Measurements from ENCODE around the gene INPP5A.
"Not testable (repeated sequence)": the region's sequence is repeated elsewhere in the genome, so short reads cannot be mapped to it uniquely, and the experiment has no call there.

The INPP5A gene, protein sequence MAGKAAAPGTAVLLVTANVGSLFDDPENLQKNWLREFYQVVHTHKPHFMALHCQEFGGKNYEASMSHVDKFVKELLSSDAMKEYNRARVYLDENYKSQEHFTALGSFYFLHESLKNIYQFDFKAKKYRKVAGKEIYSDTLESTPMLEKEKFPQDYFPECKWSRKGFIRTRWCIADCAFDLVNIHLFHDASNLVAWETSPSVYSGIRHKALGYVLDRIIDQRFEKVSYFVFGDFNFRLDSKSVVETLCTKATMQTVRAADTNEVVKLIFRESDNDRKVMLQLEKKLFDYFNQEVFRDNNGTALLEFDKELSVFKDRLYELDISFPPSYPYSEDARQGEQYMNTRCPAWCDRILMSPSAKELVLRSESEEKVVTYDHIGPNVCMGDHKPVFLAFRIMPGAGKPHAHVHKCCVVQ

DNA sequence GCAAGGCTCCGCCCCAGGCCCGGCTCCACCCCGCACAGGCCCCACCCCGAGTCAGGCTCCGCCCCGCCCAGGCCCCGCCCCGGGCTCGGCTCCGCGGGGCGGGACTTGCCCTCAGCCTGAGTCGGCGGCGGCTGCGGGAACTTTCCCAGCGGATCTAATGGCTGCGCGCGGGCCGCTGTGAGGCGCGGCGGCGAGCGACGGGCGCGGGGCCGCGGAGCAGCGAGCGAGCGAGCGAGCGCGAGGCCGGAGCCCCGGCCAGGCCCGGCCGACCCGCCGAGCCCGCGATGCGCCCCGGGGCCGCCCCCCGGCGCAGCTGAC lies at the start of gene INPP5A:
TSS of gene INPP5A (plus strand) at position 104 of the 318 bp plus-strand sequence. CDS start 310 bp downstream, outside the sequence.
- DNase-seq (ENCODE audit: insufficient read length, low spot score) (no peak), FAIRE-seq (no peak)

DNA sequence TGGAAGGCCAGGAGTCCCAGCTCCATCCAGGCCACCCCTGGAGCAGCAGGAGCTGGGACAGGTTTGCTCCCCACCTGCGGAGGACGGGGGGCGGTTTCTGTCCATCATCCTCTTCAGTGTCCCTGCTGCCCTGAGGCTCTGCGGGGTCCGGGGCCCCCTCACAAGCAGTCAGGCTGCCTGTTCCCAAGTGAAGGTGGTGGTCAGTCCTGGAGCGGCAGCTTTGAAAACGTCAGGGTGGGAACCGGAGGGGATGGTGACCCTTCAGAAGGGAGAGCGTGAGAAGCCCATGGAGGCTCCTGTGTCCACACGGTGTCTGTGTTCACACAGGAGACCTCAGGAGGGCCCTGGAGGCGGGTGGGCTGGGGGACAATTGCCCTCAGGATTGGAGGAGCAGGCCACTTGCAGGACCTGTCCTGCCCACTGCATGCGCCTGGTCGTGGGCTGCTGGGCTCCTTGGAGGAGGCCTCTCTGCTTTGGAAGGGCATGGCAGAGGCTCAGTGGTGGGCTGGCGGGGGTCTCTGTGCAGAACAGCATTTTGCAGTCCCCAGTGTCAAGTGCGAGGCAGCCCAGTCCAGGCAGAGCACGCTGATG lies 49.3 kb upstream of the INPP5A start:
- no peak for DNase-seq (ENCODE audit: insufficient read length, low spot score)
- no peak for FAIRE-seq
- no peak for TF ChIP-seq POLR2A (IDR thresholded peaks at IDR 0.05; ENCODE audit: low read depth, low read length)

More for the DNA sequence above, at the start of gene INPP5A:
- peak; percentile 68 for TF ChIP-seq POLR2A (IDR thresholded peaks at IDR 0.05; ENCODE audit: low read depth, low read length)

GRCh38 chr10:132489053-132489703 lies 48.4 kb upstream of the INPP5A start:
- DNase-seq (ENCODE audit: insufficient read length, low spot score) (peak; percentile 72), FAIRE-seq (peak; percentile 88)
- TF ChIP-seq POLR2A (IDR thresholded peaks at IDR 0.05; ENCODE audit: low read depth, low read length): no peak

DNA sequence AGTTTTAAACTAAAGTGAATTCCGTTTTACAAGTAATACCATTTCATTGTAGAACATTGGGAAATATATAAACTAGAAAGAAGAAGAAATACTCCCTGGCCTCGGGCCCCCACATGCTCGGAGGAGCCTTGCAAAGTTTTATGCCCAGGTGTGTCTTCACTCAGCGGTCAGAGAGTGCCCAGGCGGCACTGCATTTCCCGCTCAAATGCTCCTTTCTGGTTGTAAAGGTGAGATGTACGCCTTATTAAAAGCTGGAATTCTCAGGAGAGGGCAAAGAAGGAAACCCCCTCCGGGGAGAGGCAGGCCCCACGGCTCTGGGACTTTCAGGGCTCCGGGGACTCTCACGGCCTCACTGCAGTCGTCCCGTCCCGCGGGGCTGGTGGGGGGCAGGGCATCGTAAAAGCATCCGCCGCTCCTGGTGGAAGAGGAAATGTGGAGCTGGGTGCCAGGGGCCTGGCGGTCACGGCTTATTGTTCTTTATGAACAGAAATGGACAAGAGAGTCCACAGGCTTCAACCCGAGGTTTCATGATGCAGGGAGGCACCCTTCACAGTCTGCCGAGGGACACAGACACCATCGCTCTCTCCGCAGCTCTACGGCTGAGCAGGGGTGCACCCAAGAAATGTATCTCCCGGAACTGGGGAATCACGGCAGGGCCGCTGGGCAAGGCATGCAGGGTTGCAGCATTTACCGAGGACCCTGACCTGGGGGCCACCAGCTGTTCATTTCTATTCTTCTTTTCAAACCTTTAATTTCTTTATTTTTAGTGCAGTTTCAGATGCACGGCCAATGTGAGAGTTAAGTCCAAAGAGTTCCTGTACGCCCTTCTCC lies 47.7 kb upstream of the INPP5A start:
- FAIRE-seq: no peak
- no peak for DNase-seq (ENCODE audit: insufficient read length, low spot score)
- no peak for TF ChIP-seq POLR2A (IDR thresholded peaks at IDR 0.05; ENCODE audit: low read depth, low read length)

- FAIRE-seq; DNase-seq (ENCODE audit: insufficient read length, low spot score): not testable (repeated sequence)
These were observed 46.1 kb upstream of the INPP5A start for GRCh38 chr10:132491534-132491933.

DNA sequence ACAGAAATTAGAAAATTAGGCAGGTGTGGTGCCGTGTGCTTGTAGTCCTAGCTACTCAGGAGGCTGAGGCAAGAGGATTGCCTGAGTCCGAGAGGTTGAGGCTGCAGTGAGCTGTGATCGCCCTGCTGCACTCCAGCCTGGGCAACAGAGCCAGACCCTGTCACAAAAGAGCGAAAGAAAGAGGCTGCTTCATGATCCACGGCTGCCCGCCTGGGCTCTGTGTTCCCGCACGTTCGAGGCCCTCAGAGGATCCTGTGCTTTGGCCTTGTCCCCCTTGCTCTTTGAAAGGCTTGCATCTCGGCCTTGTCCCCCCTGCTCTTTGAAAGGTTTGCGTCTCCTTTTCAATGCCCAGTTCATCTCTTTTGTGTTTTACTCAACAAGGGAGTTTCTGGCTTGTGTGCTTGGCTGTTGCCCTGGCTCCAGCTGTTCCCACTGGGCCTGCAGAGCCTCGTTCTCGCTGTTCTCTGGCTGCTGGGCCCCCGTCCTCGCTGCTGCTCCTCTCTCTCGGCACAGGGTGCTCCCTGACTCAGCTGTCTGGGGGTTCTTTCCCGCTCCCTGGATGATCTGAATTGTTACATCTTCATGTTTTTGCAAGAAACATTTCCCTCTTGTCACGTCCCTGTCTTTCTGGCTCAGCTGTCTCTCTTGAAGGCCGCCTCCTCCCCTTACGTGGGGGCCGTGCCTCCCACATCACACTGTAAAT lies 45.1 kb upstream of the INPP5A start:
- FAIRE-seq (no peak), DNase-seq (ENCODE audit: insufficient read length, low spot score) (no peak)
- TF ChIP-seq POLR2A (IDR thresholded peaks at IDR 0.05; ENCODE audit: low read depth, low read length): no peak

GRCh38 chr10:132493246-132493755 lies 44.3 kb upstream of the INPP5A start:
- FAIRE-seq: no peak
- no peak for DNase-seq (ENCODE audit: insufficient read length, low spot score)
- TF ChIP-seq POLR2A (IDR thresholded peaks at IDR 0.05; ENCODE audit: low read depth, low read length): no peak

DNA sequence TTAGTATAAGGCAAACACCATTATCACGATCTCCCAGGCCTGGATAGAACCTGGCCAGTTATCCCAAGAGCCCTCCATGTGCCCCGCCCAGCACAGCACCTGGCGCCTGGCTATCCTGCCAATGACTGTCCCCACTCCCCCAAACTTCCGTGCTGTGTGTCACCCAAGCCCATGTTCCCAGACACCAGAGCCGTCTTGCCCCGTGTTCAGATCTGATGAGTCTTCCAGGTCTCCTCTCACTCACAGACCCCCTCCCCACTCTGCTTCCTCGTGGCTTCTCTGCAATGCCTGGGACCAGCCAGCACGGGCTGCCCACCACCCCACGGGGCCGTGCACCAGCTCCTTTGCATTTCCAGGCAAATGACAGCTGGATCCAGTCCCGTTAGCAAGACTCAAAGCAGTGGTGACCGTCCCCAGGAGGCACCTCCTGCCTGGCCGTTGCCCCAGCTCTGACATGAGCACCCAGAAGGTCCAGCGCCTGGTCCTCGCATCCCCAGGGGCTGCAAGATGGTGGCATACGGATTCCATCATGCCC lies 43.8 kb upstream of the INPP5A start:
- FAIRE-seq (no peak), DNase-seq (ENCODE audit: insufficient read length, low spot score) (no peak)
- TF ChIP-seq POLR2A (IDR thresholded peaks at IDR 0.05; ENCODE audit: low read depth, low read length): no peak

GRCh38 chr10:132494866-132495630 lies 42.5 kb upstream of the INPP5A start:
- DNase-seq (ENCODE audit: insufficient read length, low spot score): no peak
- no peak for TF ChIP-seq POLR2A (IDR thresholded peaks at IDR 0.05; ENCODE audit: low read depth, low read length)
- FAIRE-seq: no peak

GRCh38 chr10:132496360-132497062 lies 41.1 kb upstream of the INPP5A start:
- TF ChIP-seq POLR2A (IDR thresholded peaks at IDR 0.05; ENCODE audit: low read depth, low read length): no peak
- DNase-seq (ENCODE audit: insufficient read length, low spot score) (no peak), FAIRE-seq (no peak)

GRCh38 chr10:132497063-132497680 lies 40.4 kb upstream of the INPP5A start:
- no peak for TF ChIP-seq POLR2A (IDR thresholded peaks at IDR 0.05; ENCODE audit: low read depth, low read length)
- no peak for DNase-seq (ENCODE audit: insufficient read length, low spot score)
- no peak for FAIRE-seq

Data from H54 (cell line).